Activated naive CD4-positive, alpha-beta T cell treated with anti-CD3 and anti-CD28 coated beads, Interleukin-2, amount 50 U/mL, for 16 hours (primary cell): ENCODE measurements around the gene NDUFV3.
"Not testable (repeated sequence)": the region's sequence is repeated elsewhere in the genome, so short reads cannot be mapped to it uniquely, and the experiment has no call there.

ENCODE experiments used
- DNase-seq: peaks from one replicate; pipeline ENCODE4 v3.0.0-alpha.2; 2020

NDUFV3 gene

GRCh38 chr21:42892931-42893755 lies at the start of gene NDUFV3:
Gene NDUFV3 (plus strand): TSS chr21:42893309. CDS start chr21:42893334, 25 bp downstream.
- DNase-seq, result peak; percentile 100

GRCh38 chr21:42844411-42845113 lies 48.5 kb upstream of the NDUFV3 start:
- peak; percentile 5 for DNase-seq

GRCh38 chr21:42845296-42845965 lies 47.7 kb upstream of the NDUFV3 start:
- DNase-seq, result peak; percentile 5

GRCh38 chr21:42846221-42846620 lies 46.9 kb upstream of the NDUFV3 start:
- DNase-seq, result no peak

- no peak for DNase-seq
Measured at GRCh38 chr21:42847051-42847707, 45.9 kb upstream of the NDUFV3 start.

- no peak for DNase-seq
Measured at GRCh38 chr21:42847726-42848125, 45.4 kb upstream of the NDUFV3 start.

GRCh38 chr21:42848144-42848931 lies 44.8 kb upstream of the NDUFV3 start:
- not testable (repeated sequence) for DNase-seq

GRCh38 chr21:42848932-42849758 lies 44.0 kb upstream of the NDUFV3 start:
- no peak for DNase-seq

- no peak for DNase-seq
Measured at GRCh38 chr21:42849759-42850412, 43.2 kb upstream of the NDUFV3 start.

- DNase-seq, result no peak
Measured at GRCh38 chr21:42850463-42850862, 42.6 kb upstream of the NDUFV3 start.

GRCh38 chr21:42850866-42851391 lies 42.2 kb upstream of the NDUFV3 start:
- DNase-seq, result peak; percentile 44

GRCh38 chr21:42851812-42852665 lies 41.1 kb upstream of the NDUFV3 start:
- DNase-seq, result no peak

GRCh38 chr21:42852925-42853570 lies 40.1 kb upstream of the NDUFV3 start:
- DNase-seq, result no peak

GRCh38 chr21:42853621-42854020 lies 39.5 kb upstream of the NDUFV3 start:
- no peak for DNase-seq

GRCh38 chr21:42854246-42855010 lies 38.7 kb upstream of the NDUFV3 start:
- no peak for DNase-seq

- no peak for DNase-seq
Measured at GRCh38 chr21:42855171-42855936, 37.8 kb upstream of the NDUFV3 start.

GRCh38 chr21:42855937-42856335 lies 37.2 kb upstream of the NDUFV3 start:
- DNase-seq, result no peak
